Aorta (tissue), 5 donors: ENCODE measurements around the gene RTKN2. TPM values are rescaled to one million over a fixed set of nuclear protein-coding genes. Genes with fewer than 3 reads are reported as not detected.

Experiments
- ATAC-seq: fragments of 200-7000 bp; cut with Tn5 transposase; one replicate; pipeline ENCODE4 v1.9.1; 2022; ENCODE audit warnings: moderate library complexity; ENCODE audit not compliant: low FRiP score
- DNase-seq, 2 donors: peaks; one replicate each; pipeline ENCODE4 v3.0.0-alpha.2; 2020
- H3K27ac ChIP-seq, 2 donors: one replicate each; pipeline ENCODE4 v1.5.1; 2013; ENCODE audit warnings: low read length in 2 of 2, mild to moderate bottlenecking in 2 of 2, moderate library complexity in 2 of 2, control low read depth in 1 of 2, inconsistent platforms in 1 of 2, low read depth in 1 of 2
- H3K27me3 ChIP-seq, 2 donors: one replicate each; pipeline ENCODE4 v1.6.1; 2013; ENCODE audit warnings: control low read depth in 1 of 2, low read length in 1 of 2, mild to moderate bottlenecking in 1 of 2, moderate library complexity in 1 of 2; ENCODE audit not compliant: insufficient read depth in 2 of 2, control insufficient read depth in 1 of 2
- H3K36me3 ChIP-seq, 2 donors: one replicate each; pipeline ENCODE4 v1.6.1; 2013; ENCODE audit warnings: control low read depth in 1 of 2, low read length in 1 of 2, mild to moderate bottlenecking in 1 of 2; ENCODE audit not compliant: insufficient read depth in 2 of 2, control insufficient read depth in 1 of 2
- H3K4me1 ChIP-seq, 2 donors: one replicate each; pipeline ENCODE4 v1.6.1; 2013; ENCODE audit warnings: low read length in 2 of 2, control low read depth in 1 of 2, mild to moderate bottlenecking in 1 of 2, moderate library complexity in 1 of 2; ENCODE audit not compliant: insufficient read depth in 2 of 2, control insufficient read depth in 1 of 2
- H3K4me3 ChIP-seq, 2 donors: one replicate each; pipeline ENCODE4 v1.5.1; 2013; ENCODE audit warnings: low read length in 2 of 2, control low read depth in 1 of 2, mild to moderate bottlenecking in 1 of 2
- H3K9me3 ChIP-seq: one replicate; pipeline ENCODE4 v1.6.1; 2013; ENCODE audit warnings: mild to moderate bottlenecking, low read length; ENCODE audit not compliant: control insufficient read depth
- WGBS, 2 donors: extraction: QIAGEN DNeasy Blood & Tissue Kit; methylation state at CpG; one replicate each; pipeline ENCODE4 v1.1.7; 2013; 5-methylcytosine and 5-hydroxymethylcytosine counted together
- intact Hi-C, 2 donors: fragments of 100-400 bp; cut with DNase I; formaldehyde crosslinking; loops; one replicate each; pipeline versions ENCODE4 v1.14.2 to v1.15.0; 2022
- polyA plus RNA-seq, 2 donors: library from polyadenylated mRNA; stranded (reverse); fragments of 200-250 nt; gene quantifications; one replicate each; pipeline ENCODE4 v1.2.3, GENCODE V29; 2013
- total RNA-seq, 2 donors: library from RNA; stranded (reverse); fragmentation: NEBNext Ultra II Directional; extraction: Animal tissue kit (Norgen Biotek cat#: 25700); gene quantifications; one replicate each; pipeline ENCODE4 v1.2.1, GENCODE V29; 2021
- donor health status: healthy with polysubstance abuse.
- donor health status: Bipolar disorder and iron deficiency.
- donor health status: DM: no; HTN: no; CAD: no.
- donor health status: DM: no; HTN: no; CAD: no.
- donor health status: DM: yes; HTN: yes; CAD: no.

The RTKN2 gene
- total and polyA plus RNA-seq, 4 donors, result 0.13 to 0.31 (median 0.25) TPM

GRCh38 chr10:62154231-62154630, 114.4 kb downstream of the RTKN2 start:
- no peaks in the 10 kb centered on the region for H3K36me3 ChIP-seq
- WGBS, 2 donors, result 88 to 95% methylated on average over 2 of the region's 2 CpGs
- H3K9me3 ChIP-seq, result no peaks in the 10 kb centered on the region
- H3K4me1 ChIP-seq, result no peaks in the 10 kb centered on the region
- no peak overlapping the region for H3K27ac ChIP-seq
- DNase-seq (no peak), ATAC-seq (no peak)
- H3K4me3 ChIP-seq, result no peak overlapping the region
- no peaks in the 10 kb centered on the region for H3K27me3 ChIP-seq
- intact Hi-C loops, result no loop called here

- Histone ChIP-seq H3K27me3 (no peaks in the 10 kb centered on the region), H3K9me3 (no peaks in the 10 kb centered on the region), H3K4me3 (no peak overlapping the region), H3K36me3 (no peaks in the 10 kb centered on the region), H3K4me1 (no peaks in the 10 kb centered on the region), H3K27ac (no peak overlapping the region)
- WGBS, 2 donors, result 100% methylated on average over 1 of the region's 1 CpG
- no peak for DNase-seq
- ATAC-seq, result no peak
- intact Hi-C loops, result no loop called here
Measured at GRCh38 chr10:62153191-62153590, 115.5 kb downstream of the RTKN2 start.

- Histone ChIP-seq H3K27ac (no peak overlapping the region), H3K4me1 (no peaks in the 10 kb centered on the region), H3K9me3 (no peaks in the 10 kb centered on the region), H3K4me3 (no peak overlapping the region), H3K36me3 (no peaks in the 10 kb centered on the region), H3K27me3 (no peaks in the 10 kb centered on the region)
- intact Hi-C loops, result no loop called here
- ATAC-seq, result no peak
- no peak for DNase-seq
Measured at GRCh38 chr10:62149621-62150020, 119.0 kb downstream of the RTKN2 start.

- Histone ChIP-seq H3K4me3 (no peak overlapping the region), H3K27ac (no peak overlapping the region), H3K27me3 (no peaks in the 10 kb centered on the region), H3K9me3 (no peaks in the 10 kb centered on the region), H3K36me3 (no peaks in the 10 kb centered on the region), H3K4me1 (no peaks in the 10 kb centered on the region)
- ATAC-seq, result no peak
- intact Hi-C loops, result no loop called here
- DNase-seq, result no peak
- WGBS, 2 donors, result 86 to 99% methylated on average over 3 of the region's 3 CpGs
Measured at GRCh38 chr10:62148155-62148554, 120.5 kb downstream of the RTKN2 start.

- Histone ChIP-seq H3K36me3 (no peaks in the 10 kb centered on the region), H3K4me1 (no peaks in the 10 kb centered on the region), H3K27me3 (no peaks in the 10 kb centered on the region), H3K9me3 (no peaks in the 10 kb centered on the region), H3K4me3 (no peak overlapping the region), H3K27ac (no peak overlapping the region)
- ATAC-seq, result no peak
- intact Hi-C loops, result no loop called here
- DNase-seq, result no peak
- WGBS, 2 donors, result 89 to 95% methylated on average over 4 of the region's 4 CpGs
Measured at GRCh38 chr10:62147425-62147824, 121.2 kb downstream of the RTKN2 start.

- no peak overlapping the region for H3K27ac ChIP-seq
- DNase-seq (no peak), ATAC-seq (no peak)
- intact Hi-C loops, result no loop called here
- H3K27me3 ChIP-seq, result no peaks in the 10 kb centered on the region
- 92 to 95% methylated on average over 3 of the region's 3 CpGs for WGBS, 2 donors
- H3K36me3 ChIP-seq, result no peaks in the 10 kb centered on the region
- H3K4me3 ChIP-seq, result no peak overlapping the region
- H3K4me1 ChIP-seq, result no peaks in the 10 kb centered on the region
- no peaks in the 10 kb centered on the region for H3K9me3 ChIP-seq
Measured at GRCh38 chr10:62136931-62137330, 131.7 kb downstream of the RTKN2 start.

- Histone ChIP-seq H3K4me1 (no peaks in the 10 kb centered on the region), H3K4me3 (no peak overlapping the region), H3K27ac (no peak overlapping the region), H3K36me3 (no peaks in the 10 kb centered on the region), H3K27me3 (no peaks in the 10 kb centered on the region), H3K9me3 (no peaks in the 10 kb centered on the region)
- intact Hi-C loops, result no loop called here
- ATAC-seq (no peak), DNase-seq (no peak)
Measured at GRCh38 chr10:62133618-62134017, 135.0 kb downstream of the RTKN2 start.

Other genes with a start within 250 kb of the RTKN2 start
- gene ZNF365, start 105.5 kb upstream of the RTKN2 start, total RNA-seq, result 1 to 10 TPM; 1.1 to 2.4 TPM
- 1 to 10 TPM in 1 of 2 donors, under 1 TPM in 1; 0.87 to 1.3 TPM for gene ZNF365, start 105.5 kb upstream of the RTKN2 start, polyA plus RNA-seq